ENCODE measurements around the gene CPZ.

CPZ gene

DNA sequence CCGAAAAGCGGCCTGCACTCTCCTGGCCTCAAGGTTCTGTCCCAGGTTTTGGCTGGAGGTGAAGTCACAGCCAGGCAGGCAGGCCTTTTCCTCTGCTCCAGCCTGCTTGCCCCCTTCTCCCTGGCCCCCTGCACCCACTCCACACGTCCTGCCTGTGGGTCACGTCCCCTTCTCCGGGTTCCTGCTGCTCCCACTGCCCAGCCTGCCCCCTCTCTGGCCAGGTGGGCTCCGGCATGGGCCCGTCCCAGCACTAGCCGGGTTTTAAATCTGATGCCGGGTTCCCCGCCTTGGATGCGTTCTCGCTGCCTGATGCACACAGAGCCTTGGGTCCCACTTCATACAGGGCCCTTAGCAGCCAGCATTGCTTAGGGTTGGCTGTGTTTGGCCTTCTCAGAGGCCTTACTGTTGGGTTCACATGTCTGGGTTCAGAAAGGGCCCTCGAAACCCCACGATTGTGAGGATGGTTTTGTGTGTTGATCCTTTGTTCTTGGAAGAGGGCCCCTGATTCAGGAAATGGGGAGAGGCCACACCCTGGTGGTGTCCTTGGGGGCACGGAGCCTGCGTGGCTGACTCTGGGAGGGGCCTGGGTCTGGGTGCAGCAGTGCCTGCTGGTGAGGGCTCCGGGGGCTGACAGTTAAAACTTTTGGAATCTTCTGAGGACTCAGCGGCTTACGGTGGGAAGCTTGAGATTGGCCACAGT is 6.0 kb downstream of the CPZ start:
- Histone ChIP-seq H3K36me3 (ENCODE audit: control insufficient read depth in 2 of 2, insufficient read depth in 1 of 2, low read length in 2 of 2) (no peaks in the 10 kb centered on the region), H3K9me3 (ENCODE audit: control insufficient read depth, insufficient read depth, low read depth, low read length) (no peaks in the 10 kb centered on the region), H3K4me1 (ENCODE audit: control insufficient read depth, insufficient read depth, low read length) (no peaks in the 10 kb centered on the region), H3K4me3 (ENCODE audit: low read depth, low read length) (no peak overlapping the region), H3K27ac (ENCODE audit: extremely low read depth, low read depth, low read length) (no peak overlapping the region)
- ChIA-PET CTCF (interaction anchor here (0.7 to 1.3 kb wide), 2 partner anchors 9 to 21 kb away, joined by 3 read pairs; no protein-coding TSS in a partner anchor), POLR2A (no interaction called here)
- no peak for TF ChIP-seq ZNF354C (tag by site-specific recombination; IDR thresholded peaks at IDR 0.05; ENCODE audit: borderline replicate concordance, low read depth)
- no peak for TF ChIP-seq ZBTB21 (tag by site-specific recombination; IDR thresholded peaks at IDR 0.05)
- no peak for TF ChIP-seq ZNF366 (tag by site-specific recombination; conservative IDR thresholded peaks at IDR 0.05)
- TF ChIP-seq, protein P1, sequence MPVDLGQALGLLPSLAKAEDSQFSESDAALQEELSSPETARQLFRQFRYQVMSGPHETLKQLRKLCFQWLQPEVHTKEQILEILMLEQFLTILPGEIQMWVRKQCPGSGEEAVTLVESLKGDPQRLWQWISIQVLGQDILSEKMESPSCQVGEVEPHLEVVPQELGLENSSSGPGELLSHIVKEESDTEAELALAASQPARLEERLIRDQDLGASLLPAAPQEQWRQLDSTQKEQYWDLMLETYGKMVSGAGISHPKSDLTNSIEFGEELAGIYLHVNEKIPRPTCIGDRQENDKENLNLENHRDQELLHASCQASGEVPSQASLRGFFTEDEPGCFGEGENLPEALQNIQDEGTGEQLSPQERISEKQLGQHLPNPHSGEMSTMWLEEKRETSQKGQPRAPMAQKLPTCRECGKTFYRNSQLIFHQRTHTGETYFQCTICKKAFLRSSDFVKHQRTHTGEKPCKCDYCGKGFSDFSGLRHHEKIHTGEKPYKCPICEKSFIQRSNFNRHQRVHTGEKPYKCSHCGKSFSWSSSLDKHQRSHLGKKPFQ (tag by site-specific recombination; IDR thresholded peaks at IDR 0.05) = no peak
- TF ChIP-seq ZBTB48 (tag by site-specific recombination; IDR thresholded peaks at IDR 0.05) = no peak
- TF ChIP-seq, protein P2, sequence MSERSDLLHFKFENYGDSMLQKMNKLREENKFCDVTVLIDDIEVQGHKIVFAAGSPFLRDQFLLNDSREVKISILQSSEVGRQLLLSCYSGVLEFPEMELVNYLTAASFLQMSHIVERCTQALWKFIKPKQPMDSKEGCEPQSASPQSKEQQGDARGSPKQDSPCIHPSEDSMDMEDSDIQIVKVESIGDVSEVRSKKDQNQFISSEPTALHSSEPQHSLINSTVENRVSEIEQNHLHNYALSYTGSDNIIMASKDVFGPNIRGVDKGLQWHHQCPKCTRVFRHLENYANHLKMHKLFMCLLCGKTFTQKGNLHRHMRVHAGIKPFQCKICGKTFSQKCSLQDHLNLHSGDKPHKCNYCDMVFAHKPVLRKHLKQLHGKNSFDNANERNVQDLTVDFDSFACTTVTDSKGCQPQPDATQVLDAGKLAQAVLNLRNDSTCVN (tag by site-specific recombination; optimal IDR thresholded peaks at IDR 0.05) = no peak
- no peak for TF ChIP-seq ZBTB8A (tag by site-specific recombination; IDR thresholded peaks at IDR 0.05)
- no peak for TF ChIP-seq SCRT2 (tag by site-specific recombination; IDR thresholded peaks at IDR 0.05)
- TF ChIP-seq BCL11B (tag by site-specific recombination; IDR thresholded peaks at IDR 0.05; ENCODE audit: low read depth) = no peak
- TF ChIP-seq ZNF658 (tag by site-specific recombination; IDR thresholded peaks at IDR 0.05) = no peak
- no peak for TF ChIP-seq ZNF514 (tag by site-specific recombination; IDR thresholded peaks at IDR 0.05)
- TF ChIP-seq ZNF521 (tag by site-specific recombination; IDR thresholded peaks at IDR 0.05) = no peak
- TF ChIP-seq YY1 (tag by site-specific recombination; IDR thresholded peaks at IDR 0.05) = no peak
- TF ChIP-seq GLIS2 (tag by site-specific recombination; IDR thresholded peaks at IDR 0.05) = no peak
- TF ChIP-seq GFI1B (tag by site-specific recombination; IDR thresholded peaks at IDR 0.05) = no peak
- TF ChIP-seq, protein P3, sequence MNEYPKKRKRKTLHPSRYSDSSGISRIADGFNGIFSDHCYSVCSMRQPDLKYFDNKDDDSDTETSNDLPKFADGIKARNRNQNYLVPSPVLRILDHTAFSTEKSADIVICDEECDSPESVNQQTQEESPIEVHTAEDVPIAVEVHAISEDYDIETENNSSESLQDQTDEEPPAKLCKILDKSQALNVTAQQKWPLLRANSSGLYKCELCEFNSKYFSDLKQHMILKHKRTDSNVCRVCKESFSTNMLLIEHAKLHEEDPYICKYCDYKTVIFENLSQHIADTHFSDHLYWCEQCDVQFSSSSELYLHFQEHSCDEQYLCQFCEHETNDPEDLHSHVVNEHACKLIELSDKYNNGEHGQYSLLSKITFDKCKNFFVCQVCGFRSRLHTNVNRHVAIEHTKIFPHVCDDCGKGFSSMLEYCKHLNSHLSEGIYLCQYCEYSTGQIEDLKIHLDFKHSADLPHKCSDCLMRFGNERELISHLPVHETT (tag by site-specific recombination; IDR thresholded peaks at IDR 0.05) = no peak
- TF ChIP-seq ZNF114 (tag by site-specific recombination; IDR thresholded peaks at IDR 0.05) = no peak
- TF ChIP-seq MYNN (tag by site-specific recombination; IDR thresholded peaks at IDR 0.05; ENCODE audit: borderline replicate concordance) = no peak
- TF ChIP-seq ZIC2 (tag by site-specific recombination; IDR thresholded peaks at IDR 0.05) = no peak

DNA sequence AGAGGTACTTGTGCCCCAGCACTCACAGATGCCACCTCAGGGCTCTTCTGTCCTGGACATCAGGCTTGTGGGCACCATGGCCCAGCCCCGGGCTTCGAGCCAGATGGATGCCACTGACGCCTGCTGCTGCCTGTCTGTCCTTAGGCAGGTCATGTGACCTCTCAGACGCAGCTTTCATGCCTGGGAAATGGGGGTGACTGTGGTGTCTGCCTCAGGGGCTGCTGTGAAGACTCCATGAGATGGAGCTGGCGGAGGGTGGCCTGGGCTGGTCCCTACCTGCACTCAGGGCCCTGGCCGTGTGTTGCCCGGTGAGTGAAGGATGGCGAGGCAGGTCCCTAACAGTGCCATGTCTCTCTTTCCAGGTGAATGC is 6.5 kb downstream of the CPZ start:
- no peak overlapping the region for H3K27ac ChIP-seq (ENCODE audit: extremely low read depth, low read depth, low read length)
- H3K36me3 ChIP-seq (ENCODE audit: control insufficient read depth in 2 of 2, insufficient read depth in 1 of 2, low read length in 2 of 2) = no peaks in the 10 kb centered on the region
- H3K9me3 ChIP-seq (ENCODE audit: control insufficient read depth, insufficient read depth, low read depth, low read length) = no peaks in the 10 kb centered on the region
- ChIA-PET CTCF (interaction anchor here (0.7 to 1.3 kb wide), 2 partner anchors 8 to 21 kb away, joined by 3 read pairs; no protein-coding TSS in a partner anchor), POLR2A (no interaction called here)
- no peak overlapping the region for H3K4me3 ChIP-seq (ENCODE audit: low read depth, low read length)
- no peaks in the 10 kb centered on the region for H3K4me1 ChIP-seq (ENCODE audit: control insufficient read depth, insufficient read depth, low read length)
- no peak for TF ChIP-seq ZNF623 (tag by site-specific recombination; IDR thresholded peaks at IDR 0.05)
- TF ChIP-seq SP7 (tag by site-specific recombination; IDR thresholded peaks at IDR 0.05) = no peak
- TF ChIP-seq, protein P4, sequence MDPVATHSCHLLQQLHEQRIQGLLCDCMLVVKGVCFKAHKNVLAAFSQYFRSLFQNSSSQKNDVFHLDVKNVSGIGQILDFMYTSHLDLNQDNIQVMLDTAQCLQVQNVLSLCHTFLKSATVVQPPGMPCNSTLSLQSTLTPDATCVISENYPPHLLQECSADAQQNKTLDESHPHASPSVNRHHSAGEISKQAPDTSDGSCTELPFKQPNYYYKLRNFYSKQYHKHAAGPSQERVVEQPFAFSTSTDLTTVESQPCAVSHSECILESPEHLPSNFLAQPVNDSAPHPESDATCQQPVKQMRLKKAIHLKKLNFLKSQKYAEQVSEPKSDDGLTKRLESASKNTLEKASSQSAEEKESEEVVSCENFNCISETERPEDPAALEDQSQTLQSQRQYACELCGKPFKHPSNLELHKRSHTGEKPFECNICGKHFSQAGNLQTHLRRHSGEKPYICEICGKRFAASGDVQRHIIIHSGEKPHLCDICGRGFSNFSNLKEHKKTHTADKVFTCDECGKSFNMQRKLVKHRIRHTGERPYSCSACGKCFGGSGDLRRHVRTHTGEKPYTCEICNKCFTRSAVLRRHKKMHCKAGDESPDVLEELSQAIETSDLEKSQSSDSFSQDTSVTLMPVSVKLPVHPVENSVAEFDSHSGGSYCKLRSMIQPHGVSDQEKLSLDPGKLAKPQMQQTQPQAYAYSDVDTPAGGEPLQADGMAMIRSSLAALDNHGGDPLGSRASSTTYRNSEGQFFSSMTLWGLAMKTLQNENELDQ (tag by site-specific recombination; IDR thresholded peaks at IDR 0.05; ENCODE audit: low read depth) = no peak
- no peak for TF ChIP-seq ZNF335 (tag by site-specific recombination; conservative IDR thresholded peaks at IDR 0.05)
- TF ChIP-seq PRDM1 (tag by site-specific recombination; IDR thresholded peaks at IDR 0.05) = no peak
- no peak for TF ChIP-seq ZNF2 (tag by site-specific recombination; IDR thresholded peaks at IDR 0.05)
- TF ChIP-seq, protein P5, sequence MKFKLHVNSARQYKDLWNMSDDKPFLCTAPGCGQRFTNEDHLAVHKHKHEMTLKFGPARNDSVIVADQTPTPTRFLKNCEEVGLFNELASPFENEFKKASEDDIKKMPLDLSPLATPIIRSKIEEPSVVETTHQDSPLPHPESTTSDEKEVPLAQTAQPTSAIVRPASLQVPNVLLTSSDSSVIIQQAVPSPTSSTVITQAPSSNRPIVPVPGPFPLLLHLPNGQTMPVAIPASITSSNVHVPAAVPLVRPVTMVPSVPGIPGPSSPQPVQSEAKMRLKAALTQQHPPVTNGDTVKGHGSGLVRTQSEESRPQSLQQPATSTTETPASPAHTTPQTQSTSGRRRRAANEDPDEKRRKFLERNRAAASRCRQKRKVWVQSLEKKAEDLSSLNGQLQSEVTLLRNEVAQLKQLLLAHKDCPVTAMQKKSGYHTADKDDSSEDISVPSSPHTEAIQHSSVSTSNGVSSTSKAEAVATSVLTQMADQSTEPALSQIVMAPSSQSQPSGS (tag by site-specific recombination; IDR thresholded peaks at IDR 0.05; ENCODE audit: low read depth) = no peak
- no peak for TF ChIP-seq ZNF473 (tag by site-specific recombination; IDR thresholded peaks at IDR 0.05)
- TF ChIP-seq, protein P6, sequence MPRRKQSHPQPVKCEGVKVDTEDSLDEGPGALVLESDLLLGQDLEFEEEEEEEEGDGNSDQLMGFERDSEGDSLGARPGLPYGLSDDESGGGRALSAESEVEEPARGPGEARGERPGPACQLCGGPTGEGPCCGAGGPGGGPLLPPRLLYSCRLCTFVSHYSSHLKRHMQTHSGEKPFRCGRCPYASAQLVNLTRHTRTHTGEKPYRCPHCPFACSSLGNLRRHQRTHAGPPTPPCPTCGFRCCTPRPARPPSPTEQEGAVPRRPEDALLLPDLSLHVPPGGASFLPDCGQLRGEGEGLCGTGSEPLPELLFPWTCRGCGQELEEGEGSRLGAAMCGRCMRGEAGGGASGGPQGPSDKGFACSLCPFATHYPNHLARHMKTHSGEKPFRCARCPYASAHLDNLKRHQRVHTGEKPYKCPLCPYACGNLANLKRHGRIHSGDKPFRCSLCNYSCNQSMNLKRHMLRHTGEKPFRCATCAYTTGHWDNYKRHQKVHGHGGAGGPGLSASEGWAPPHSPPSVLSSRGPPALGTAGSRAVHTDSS (tag by site-specific recombination; IDR thresholded peaks at IDR 0.05) = no peak

Data from HEK293 (cell line).